Endothelial cell (in vitro differentiated cells): ENCODE results near the gene LRRC72. TPM values are rescaled to one million over a fixed set of nuclear protein-coding genes. Genes with fewer than 3 reads are reported as not detected.

Experiments used
- DNase-seq: peaks from one replicate; pipeline ENCODE4 v3.0.0; 2021; ENCODE audit warnings: low spot score
- H3K27ac Mint-ChIP-seq: one replicate; pipeline ENCODE4 v1.8.0; 2021; ENCODE audit warnings: mixed read lengths, inconsistent platforms; ENCODE audit not compliant: unreplicated experiment
- H3K27me3 Mint-ChIP-seq: one replicate; pipeline ENCODE4 v1.8.0; 2021; ENCODE audit warnings: mild to moderate bottlenecking, moderate library complexity, mixed read lengths, inconsistent platforms; ENCODE audit not compliant: unreplicated experiment
- H3K36me3 Mint-ChIP-seq: one replicate; pipeline ENCODE4 v1.8.0; 2021; ENCODE audit warnings: mild to moderate bottlenecking, low read depth, mixed read lengths, inconsistent platforms; ENCODE audit not compliant: unreplicated experiment
- H3K4me1 Mint-ChIP-seq: one replicate; pipeline ENCODE4 v1.8.0; 2021; ENCODE audit warnings: mild to moderate bottlenecking, mixed read lengths, inconsistent platforms; ENCODE audit not compliant: unreplicated experiment
- H3K4me3 Mint-ChIP-seq: one replicate; pipeline ENCODE4 v1.8.0; 2021; ENCODE audit warnings: mild to moderate bottlenecking, mixed read lengths, inconsistent platforms; ENCODE audit not compliant: unreplicated experiment
- H3K9me3 Mint-ChIP-seq: one replicate; pipeline ENCODE4 v1.8.0; 2021; ENCODE audit warnings: mixed read lengths, inconsistent platforms; ENCODE audit not compliant: unreplicated experiment
- CTCF ChIP-seq: fragments of 200-600 bp; sonication (generic); IDR thresholded peaks from one replicate; pipeline ENCODE4 v1.5.0; 2021; ENCODE audit warnings: antibody characterized with exemption; ENCODE audit not compliant: unreplicated experiment
- total RNA-seq: library from RNA; stranded (reverse); fragmentation: NEBNext Ultra II Directional; extraction: Animal tissue kit (Norgen Biotek cat#: 25700); gene quantifications from one replicate; pipeline ENCODE4 v1.2.1, GENCODE V29; 2021; ENCODE audit not compliant: unreplicated experiment

The LRRC72 gene
- total RNA-seq, 1 donor from 2014 or later = not detected

- H3K27me3 Mint-ChIP-seq = no peaks in the 10 kb centered on the region
Measured at GRCh38 chr7:16603633-16604032, 77.0 kb downstream of the LRRC72 start.

DNA sequence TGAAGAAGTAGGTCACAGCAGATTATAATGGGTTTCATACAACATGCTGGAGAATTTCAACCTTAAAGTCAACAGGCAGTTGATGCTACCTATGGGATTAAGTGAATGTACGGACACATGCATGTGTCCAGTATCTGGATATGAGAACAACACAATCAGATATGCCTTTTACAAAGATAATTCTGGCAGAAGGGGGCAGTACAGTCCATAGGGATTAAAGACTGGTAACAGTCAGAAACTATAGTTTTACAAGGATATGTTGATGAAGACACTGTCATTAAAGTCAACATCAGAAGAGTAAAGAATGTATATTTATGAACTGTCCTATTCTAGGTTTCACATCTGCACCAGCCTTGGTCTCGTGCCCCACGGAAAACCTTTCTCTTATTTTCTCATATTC lies 77.4 kb downstream of the LRRC72 start:
- Mint-ChIP-seq H3K36me3 (peaks cover 26% of the 10 kb centered on the region), H3K9me3 (no peaks in the 10 kb centered on the region), H3K27ac (no peak overlapping the region), H3K4me1 (peaks cover 13% of the 10 kb centered on the region), H3K27me3 (no peaks in the 10 kb centered on the region), H3K4me3 (no peak overlapping the region)
- no peak for DNase-seq
- TF ChIP-seq CTCF = no peak

More at GRCh38 chr7:16603633-16604032, 77.0 kb downstream of the LRRC72 start:
- Mint-ChIP-seq H3K9me3 (no peaks in the 10 kb centered on the region), H3K4me3 (no peak overlapping the region), H3K4me1 (peaks cover 13% of the 10 kb centered on the region), H3K27ac (no peak overlapping the region), H3K36me3 (peaks cover 28% of the 10 kb centered on the region)
- TF ChIP-seq CTCF = no peak
- DNase-seq = no peak

DNA sequence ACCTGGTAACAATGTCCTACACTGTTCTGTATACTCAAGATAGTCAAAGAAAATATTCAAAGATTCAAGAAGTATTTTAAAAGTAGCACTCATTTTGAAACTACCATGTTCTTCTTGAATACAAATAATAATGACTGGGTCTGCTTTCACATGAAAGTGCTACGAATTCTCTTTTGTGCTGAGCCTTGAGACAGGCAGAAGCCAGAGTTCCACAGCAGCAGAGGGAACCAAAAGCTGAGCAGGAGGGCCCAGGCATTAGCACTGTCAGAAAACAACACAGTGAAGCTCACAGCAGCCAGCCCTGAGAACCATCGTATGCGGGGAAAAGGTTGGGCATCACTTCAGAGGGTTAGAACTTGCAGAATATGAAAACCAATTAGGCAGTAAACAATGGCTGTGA lies 80.1 kb downstream of the LRRC72 start:
- H3K27ac Mint-ChIP-seq = no peak overlapping the region
- H3K36me3 Mint-ChIP-seq = peaks cover 26% of the 10 kb centered on the region
- H3K9me3 Mint-ChIP-seq = no peaks in the 10 kb centered on the region
- no peak overlapping the region for H3K4me3 Mint-ChIP-seq
- no peak for TF ChIP-seq CTCF
- H3K4me1 Mint-ChIP-seq = no peaks in the 10 kb centered on the region
- no peaks in the 10 kb centered on the region for H3K27me3 Mint-ChIP-seq
- no peak for DNase-seq

- peaks cover 17% of the 10 kb centered on the region for H3K36me3 Mint-ChIP-seq
- H3K4me1 Mint-ChIP-seq = no peaks in the 10 kb centered on the region
- TF ChIP-seq CTCF = no peak
- no peak for DNase-seq
- H3K27me3 Mint-ChIP-seq = no peaks in the 10 kb centered on the region
- H3K9me3 Mint-ChIP-seq = no peaks in the 10 kb centered on the region
- no peak overlapping the region for H3K4me3 Mint-ChIP-seq
- no peak overlapping the region for H3K27ac Mint-ChIP-seq
Measured at GRCh38 chr7:16609842-16610450, 83.3 kb downstream of the LRRC72 start.

DNA sequence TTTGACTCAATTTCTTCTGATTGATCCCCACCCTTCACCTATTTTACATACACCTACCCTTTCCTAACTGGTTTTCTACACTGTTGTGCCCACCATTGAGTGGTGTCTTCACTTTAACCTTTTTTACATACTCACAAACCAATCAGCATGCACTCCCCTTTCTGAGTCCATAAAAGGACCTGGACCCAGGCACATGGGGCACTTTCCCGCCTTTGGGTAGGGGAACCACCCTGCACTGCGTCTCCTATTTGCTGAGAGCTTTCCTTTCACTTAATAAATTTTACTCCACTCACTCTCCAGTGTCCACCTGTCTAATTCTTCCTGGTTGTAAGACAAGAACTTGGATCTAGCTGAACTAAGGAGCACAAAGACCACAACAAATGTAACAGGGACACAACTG lies 85.1 kb downstream of the LRRC72 start:
- DNase-seq = no peak
- Mint-ChIP-seq H3K9me3 (no peaks in the 10 kb centered on the region), H3K4me1 (no peaks in the 10 kb centered on the region), H3K4me3 (no peak overlapping the region), H3K27me3 (no peaks in the 10 kb centered on the region), H3K36me3 (peaks cover 18% of the 10 kb centered on the region), H3K27ac (no peak overlapping the region)
- no peak for TF ChIP-seq CTCF
